DMS153 (cell line): ENCODE data around the gene SPIB.
"Not testable (repeated sequence)": the region's sequence is repeated elsewhere in the genome, so short reads cannot be mapped to it uniquely, and the experiment has no call there.

Experiments used
- DNase-seq: peaks from one replicate; lab custom pipeline; 2025; lab: John Stamatoyannopoulos, UW

Gene SPIB

DNA sequence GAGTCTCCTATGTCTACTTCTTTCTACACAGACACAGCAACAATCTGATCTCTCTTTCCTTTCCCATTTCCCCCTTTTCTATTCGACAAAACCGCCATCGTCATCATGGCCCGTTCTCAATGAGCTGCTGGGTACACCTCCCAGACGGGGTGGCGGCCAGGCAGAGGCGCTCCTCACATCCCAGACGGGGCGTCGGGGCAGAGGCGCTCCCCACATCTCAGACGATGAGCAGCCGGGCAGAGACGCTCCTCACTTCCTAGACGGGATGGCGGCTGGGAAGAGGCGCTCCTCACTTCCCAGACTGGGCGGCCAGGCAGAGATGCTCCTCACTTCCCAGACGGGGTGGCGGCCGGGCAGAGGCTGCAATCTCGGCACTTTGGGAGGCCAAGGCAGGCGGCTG lies 27.8 kb upstream of the SPIB start:
- DNase-seq, result not testable (repeated sequence)

- no peak for DNase-seq
Observed at GRCh38 chr19:50392759-50393158, 26.0 kb upstream of the SPIB start.

DNA sequence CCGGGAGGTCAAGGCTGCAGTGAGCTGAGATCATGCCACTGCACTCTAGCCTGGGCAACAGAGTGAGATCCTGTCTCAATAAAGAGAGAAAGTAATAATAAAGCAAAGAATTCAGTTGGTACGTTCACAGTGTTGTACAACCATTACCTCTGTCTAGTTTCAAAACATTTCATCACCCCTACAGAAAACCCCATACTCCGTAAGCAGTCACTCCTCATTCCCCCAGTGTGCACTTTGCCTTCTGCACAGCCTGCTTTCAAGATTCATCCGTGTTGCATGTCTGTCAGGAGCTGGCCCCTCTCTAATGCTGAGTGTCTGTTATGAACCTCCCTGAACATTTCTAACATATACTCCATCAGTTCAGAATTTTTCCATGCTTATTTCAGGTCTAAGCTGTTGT lies 25.1 kb upstream of the SPIB start:
- DNase-seq, result no peak

DNA sequence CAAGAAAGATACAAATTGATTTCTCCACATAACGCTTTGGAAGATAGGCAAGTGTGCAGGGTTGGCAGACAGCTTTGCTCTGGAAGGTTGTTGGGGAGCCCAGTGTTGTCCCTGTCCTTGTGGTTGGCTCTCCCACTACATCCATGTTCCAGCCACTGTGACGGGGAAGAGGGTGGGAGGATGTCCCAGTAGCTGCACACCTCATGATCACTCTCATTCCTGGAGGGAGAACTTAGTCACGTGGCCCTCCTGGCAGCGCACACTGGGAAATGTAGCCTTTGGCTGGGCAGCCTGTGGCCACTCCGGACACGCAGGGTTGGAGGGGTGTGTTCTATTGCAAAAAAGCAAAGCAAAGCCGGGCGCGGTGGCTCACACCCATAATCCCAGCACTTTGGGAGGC lies 24.7 kb upstream of the SPIB start:
- DNase-seq, result no peak

DNA sequence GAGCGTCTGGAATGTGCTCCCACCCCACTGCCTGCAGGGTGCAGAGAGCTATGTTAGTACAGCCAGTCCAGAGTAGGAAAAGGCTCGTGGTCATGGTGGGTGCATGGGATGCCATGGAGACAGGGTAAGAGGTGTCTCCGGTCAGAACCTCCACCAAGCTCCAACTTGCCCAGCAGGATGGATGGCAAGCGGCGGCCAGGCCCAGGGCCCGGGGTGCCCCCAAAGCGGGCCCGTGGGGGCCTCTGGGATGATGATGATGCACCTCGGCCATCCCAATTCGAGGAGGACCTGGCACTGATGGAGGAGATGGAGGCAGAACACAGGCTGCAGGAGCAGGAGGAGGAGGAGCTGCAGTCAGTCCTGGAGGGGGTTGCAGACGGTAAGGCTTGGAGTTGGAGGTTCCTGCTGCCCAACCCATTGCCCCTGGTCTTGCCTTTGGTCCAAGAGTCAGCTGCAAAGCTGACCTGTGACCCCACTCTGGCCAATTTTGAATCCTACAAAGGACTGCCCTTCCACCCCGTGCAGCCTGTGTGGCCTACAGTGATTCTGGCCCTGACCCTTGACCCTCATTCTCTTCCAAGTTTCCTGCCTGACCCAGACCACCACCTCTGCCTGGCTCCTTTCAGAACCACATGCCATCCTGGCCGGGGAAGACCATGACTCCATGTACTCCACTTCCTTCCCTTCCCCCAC lies 19.9 kb upstream of the SPIB start:
- DNase-seq, result no peak

- DNase-seq, result no peak
Observed at GRCh38 chr19:50399368-50399745, 19.4 kb upstream of the SPIB start.

- DNase-seq, result no peak
Observed at GRCh38 chr19:50401605-50402450, 16.9 kb upstream of the SPIB start.

DNA sequence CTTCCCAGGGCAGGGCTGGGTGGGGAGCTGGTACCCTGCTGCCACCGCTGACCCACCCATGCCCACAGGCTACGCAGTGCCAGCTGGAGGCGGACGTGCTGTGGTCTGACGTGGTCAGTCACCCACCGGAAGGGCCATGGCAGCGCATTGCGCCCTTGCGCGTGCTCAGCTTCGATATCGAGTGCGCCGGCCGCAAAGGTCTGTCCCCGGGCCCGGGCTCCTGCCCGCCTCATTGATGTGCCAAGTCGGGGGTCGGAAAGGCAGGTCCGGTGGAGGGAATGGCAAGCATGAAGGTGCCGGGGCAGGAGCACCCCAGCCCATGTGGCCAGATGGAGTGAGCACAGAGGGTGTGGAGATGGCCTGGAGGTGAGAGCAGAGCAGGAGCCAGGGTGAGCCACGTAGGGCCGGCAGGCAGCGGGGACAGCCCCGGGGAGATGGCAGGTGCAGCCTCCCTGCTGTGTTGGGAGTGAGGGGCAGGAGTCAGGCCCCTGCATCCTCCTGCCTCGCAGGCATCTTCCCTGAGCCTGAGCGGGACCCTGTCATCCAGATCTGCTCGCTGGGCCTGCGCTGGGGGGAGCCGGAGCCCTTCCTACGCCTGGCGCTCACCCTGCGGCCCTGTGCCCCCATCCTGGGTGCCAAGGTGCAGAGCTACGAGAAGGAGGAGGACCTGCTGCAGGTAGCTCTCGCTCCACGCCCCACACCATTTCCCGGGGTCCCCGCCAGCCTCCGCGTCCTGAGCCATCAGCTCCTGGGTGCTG lies 16.0 kb upstream of the SPIB start:
- DNase-seq, result no peak

GRCh38 chr19:50406156-50406820 lies 12.4 kb upstream of the SPIB start:
- DNase-seq, result no peak

DNA sequence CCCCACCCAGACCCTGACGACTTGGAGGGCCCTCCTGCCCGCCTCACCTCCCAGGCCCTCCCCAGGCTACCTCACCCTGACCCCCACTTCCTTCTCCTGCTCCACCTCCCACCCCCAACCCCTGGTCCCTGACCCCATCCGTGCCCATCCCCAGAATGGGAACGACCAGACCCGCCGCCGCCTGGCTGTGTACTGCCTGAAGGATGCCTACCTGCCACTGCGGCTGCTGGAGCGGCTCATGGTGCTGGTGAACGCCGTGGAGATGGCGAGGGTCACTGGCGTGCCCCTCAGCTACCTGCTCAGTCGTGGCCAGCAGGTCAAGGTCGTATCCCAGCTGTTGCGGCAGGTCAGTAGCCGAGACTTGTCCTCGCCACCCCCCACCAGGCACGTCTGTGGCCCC lies 11.9 kb upstream of the SPIB start:
- no peak for DNase-seq

- DNase-seq, result no peak
Observed at GRCh38 chr19:50409347-50409746, 9.4 kb upstream of the SPIB start.

- DNase-seq, result no peak
Observed at GRCh38 chr19:50410109-50410508, 8.6 kb upstream of the SPIB start.

GRCh38 chr19:50412419-50412818 lies 6.3 kb upstream of the SPIB start:
- DNase-seq, result no peak

- DNase-seq, result no peak
Observed at GRCh38 chr19:50413096-50413495, 5.6 kb upstream of the SPIB start.

DNA sequence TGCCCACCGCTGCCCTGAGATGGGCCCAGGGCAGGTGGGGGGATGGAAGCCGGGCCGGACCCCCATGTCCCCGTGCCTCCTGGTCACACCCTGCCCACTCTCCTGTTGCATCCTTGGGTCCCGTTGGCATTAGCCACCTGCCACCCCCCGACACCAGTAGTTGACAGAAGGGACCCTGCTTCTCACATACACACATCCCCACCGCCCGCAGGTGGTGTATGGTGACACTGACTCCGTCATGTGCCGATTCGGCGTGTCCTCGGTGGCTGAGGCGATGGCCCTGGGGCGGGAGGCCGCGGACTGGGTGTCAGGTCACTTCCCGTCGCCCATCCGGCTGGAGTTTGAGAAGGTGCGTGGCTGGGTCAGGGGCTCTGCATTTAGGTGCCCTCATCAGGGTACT lies 5.2 kb upstream of the SPIB start:
- DNase-seq, result no peak

DNA sequence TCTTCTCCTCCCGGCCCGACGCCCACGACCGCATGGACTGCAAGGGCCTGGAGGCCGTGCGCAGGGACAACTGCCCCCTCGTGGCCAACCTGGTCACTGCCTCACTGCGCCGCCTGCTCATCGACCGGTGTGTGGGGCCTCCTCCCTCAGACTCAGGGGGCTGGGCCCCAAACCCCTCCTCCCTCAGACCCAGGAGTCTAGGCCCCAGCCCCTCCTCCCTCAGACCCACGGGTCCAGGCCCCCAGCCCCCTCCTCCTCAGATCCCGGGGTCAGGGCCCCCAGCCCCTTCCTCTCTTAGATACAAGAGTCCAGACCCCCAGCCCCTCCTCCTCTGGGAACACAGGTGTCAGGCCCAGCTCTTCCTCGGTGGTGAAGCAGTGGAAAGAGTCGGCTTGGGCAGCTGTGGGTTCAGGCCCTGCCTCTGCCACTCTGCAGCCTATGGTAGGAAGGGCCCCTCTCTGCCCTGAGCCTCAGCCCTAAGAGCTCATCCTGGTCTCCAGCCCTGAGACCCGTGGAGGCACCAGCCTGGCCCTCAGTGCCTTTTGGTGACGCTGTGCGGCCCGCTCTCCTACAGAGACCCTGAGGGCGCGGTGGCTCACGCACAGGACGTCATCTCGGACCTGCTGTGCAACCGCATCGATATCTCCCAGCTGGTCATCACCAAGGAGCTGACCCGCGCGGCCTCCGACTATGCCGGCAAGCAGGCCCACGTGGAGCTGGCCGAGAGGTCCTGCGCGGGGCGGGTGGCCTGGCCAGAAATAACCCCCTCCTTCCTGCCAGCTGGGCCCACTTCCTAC lies 3.7 kb upstream of the SPIB start:
- DNase-seq, result no peak

DNA sequence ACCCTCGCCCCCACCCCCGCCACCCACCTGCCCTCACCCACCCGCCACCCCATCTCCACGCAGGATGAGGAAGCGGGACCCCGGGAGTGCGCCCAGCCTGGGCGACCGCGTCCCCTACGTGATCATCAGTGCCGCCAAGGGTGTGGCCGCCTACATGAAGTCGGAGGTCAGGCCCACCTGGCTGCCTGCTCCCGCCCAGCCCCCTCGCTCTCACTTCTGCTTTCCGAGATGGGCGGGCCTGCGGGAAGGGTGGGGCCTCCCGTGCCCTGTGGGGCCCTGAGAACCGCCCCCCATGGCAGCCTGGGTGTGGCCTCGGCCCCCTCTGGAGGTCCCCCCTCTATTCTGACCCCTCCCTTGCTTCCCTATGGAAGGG lies 3.1 kb upstream of the SPIB start:
- DNase-seq, result no peak

DNA sequence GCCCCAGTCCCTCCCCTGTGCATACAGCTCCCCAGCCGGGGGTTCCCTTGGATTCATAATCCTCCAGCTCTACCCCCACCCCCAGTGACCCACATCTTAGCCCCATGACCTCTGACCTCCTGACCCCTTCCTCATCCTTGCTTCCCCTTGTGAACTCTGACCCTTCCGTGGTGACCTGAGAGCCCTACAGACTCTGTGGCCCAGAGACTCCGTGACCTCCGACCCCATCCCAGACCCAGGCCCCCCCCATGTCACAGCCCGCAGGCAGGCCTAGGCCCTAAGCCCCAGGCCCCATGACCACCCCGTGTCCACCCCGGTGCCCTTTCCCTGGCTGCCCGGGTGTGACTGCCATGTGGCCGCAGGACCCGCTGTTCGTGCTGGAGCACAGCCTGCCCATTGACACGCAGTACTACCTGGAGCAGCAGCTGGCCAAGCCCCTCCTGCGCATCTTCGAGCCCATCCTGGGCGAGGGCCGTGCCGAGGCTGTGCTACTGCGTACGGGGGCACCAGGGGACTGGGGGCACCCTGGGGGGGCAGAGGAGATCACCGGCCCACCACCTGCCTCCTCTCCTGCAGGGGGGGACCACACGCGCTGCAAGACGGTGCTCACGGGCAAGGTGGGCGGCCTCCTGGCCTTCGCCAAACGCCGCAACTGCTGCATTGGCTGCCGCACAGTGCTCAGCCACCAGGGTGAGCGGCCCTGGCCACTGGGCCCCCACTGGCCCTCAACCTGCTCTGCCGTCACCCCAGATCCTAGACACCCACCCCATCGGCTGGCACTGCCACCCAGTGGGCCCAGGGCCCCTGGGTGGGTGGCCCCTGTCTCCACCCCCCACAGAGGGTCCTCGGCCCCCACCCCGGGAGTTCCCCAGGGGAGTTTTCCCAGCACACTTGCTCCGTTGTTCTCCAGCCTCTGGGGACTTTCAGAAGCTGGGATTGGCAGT lies 2.4 kb upstream of the SPIB start:
- no peak for DNase-seq

DNA sequence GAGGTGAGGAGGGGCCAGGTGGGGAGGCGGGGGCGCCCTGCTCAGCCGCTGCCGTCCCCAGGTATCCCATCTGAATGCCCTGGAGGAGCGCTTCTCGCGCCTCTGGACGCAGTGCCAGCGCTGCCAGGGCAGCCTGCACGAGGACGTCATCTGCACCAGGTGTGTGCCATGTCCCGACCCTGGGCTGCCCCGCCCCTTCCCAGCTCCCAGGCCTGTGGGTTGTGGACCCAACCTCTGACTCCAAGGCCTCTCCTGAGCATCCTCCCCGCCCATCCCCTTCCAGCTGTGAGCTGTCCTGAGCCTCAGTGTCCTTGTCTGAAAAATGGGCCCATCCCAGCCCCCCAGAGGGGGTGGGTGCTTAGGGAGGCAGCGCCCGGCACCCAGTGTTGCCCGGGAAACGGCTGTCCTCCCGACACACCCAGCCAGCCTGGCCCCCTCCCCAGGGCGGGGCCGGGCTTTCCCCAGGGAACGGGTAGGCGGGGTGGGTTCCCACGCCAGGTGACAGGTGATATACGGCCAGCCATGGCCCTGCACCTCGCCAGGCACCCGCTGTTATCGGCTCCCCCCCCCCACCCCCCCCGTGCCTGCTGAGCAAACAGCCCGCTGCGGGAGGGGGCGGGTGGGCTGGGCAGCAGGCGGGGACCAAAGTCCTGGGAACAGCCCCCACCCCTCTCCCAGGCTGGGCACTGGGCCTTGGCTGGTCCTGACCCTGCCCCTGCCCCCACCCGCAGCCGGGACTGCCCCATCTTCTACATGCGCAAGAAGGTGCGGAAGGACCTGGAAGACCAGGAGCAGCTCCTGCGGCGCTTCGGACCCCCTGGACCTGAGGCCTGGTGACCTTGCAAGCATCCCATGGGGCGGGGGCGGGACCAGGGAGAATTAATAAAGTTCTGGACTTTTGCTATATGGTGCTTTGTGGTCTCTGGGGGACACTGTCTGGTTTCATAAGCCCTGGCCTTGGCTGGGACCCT lies 1.3 kb upstream of the SPIB start:
- no peak for DNase-seq
